Measurements from ENCODE around the gene NOS2. TPM values are rescaled to one million over a fixed set of nuclear protein-coding genes. Genes with fewer than 3 reads are reported as not detected.

Gene NOS2
- total RNA-seq, 1 experiment from 2014 or later: not detected

DNA sequence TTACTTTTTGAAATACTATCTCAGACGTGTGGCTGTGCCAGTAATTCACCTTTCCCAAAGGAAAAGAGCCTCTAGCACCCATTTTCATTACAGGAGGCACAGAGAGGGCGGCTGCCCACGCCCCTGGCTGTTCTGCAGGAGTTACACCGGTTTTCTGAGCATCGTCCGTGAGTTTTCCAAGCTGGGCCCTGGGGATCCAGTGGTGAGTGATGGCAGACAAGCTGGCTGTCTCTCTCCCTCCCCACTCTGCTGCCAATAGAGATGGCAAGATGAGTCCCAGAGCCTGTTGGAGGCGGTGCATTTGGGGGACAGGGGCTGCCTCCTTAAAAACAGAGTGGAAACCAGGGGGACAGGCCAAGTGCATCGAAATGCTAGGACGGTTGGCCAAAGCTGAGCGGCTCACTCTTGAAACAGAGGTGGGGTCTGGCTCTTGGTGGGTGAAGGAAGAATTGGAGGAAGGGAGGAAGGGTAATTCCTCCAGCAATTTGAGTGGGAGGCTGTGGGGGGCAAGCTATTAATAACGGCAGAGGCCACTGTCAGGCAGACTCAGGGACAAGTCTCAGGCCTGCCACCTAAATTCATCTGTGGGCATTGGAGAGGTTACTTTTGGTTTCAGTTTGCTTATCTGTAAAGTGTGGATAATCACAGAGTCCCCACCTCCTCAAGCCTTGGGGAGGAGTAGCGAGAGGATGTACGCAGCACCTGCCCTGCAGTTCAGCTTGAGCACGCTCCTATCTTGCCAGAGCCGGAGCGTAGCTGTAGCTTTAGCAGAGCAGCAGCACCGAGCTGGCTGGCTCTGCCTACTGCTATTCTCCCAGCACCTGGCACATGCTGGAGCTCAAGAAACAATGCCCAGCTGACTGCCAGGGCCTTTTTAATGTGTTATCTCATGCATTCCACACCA lies 7.5 kb upstream of the NOS2 start:
- no peak for DNase-seq
- peaks cover 3% of the 10 kb centered on the region; the same call in 1 of the 2 replicates for H3K27me3 ChIP-seq (ENCODE audit: insufficient read depth, low read depth)
- ChIA-PET CTCF (no interaction called here), POLR2A (ENCODE audit: unreplicated experiment) (no interaction called here)
- no peak overlapping the region for H3K4me3 ChIP-seq
- TF ChIP-seq, protein P1, sequence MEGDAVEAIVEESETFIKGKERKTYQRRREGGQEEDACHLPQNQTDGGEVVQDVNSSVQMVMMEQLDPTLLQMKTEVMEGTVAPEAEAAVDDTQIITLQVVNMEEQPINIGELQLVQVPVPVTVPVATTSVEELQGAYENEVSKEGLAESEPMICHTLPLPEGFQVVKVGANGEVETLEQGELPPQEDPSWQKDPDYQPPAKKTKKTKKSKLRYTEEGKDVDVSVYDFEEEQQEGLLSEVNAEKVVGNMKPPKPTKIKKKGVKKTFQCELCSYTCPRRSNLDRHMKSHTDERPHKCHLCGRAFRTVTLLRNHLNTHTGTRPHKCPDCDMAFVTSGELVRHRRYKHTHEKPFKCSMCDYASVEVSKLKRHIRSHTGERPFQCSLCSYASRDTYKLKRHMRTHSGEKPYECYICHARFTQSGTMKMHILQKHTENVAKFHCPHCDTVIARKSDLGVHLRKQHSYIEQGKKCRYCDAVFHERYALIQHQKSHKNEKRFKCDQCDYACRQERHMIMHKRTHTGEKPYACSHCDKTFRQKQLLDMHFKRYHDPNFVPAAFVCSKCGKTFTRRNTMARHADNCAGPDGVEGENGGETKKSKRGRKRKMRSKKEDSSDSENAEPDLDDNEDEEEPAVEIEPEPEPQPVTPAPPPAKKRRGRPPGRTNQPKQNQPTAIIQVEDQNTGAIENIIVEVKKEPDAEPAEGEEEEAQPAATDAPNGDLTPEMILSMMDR (conservative IDR thresholded peaks at IDR 0.05): no peak
- no peak for TF ChIP-seq EZH2 (IDR thresholded peaks at IDR 0.05; ENCODE audit: low read depth)
- no peaks in the 10 kb centered on the region for H3K79me2 ChIP-seq (ENCODE audit: low read depth)
- H3K4me1 ChIP-seq (replicated peaks; ENCODE audit: insufficient read depth): no peaks in the 10 kb centered on the region; the same call in 1 of the 2 replicates
- H3K27ac ChIP-seq: no peak overlapping the region
- H4K20me1 ChIP-seq (ENCODE audit: insufficient read depth): no peaks in the 10 kb centered on the region
- intact Hi-C loops (cut with micrococcal nuclease; ENCODE audit: unreplicated experiment): loop anchor here (5.0 kb wide), 3 partner anchors 179 to 609 kb away; no protein-coding TSS in a partner anchor
- H2AFZ ChIP-seq: no peak overlapping the region
- H3K36me3 ChIP-seq (ENCODE audit: low read depth): no peaks in the 10 kb centered on the region
- no peaks in the 10 kb centered on the region for H3F3A ChIP-seq (ENCODE audit: insufficient read depth, low read depth)
- H3K4me2 ChIP-seq: no peak overlapping the region
- no peaks in the 10 kb centered on the region for H3K9me3 ChIP-seq (ENCODE audit: insufficient read depth, low read depth)
- BruUV-seq (replicated peaks): no TSS peak
- no peaks in the 10 kb centered on the region for H3K9me2 ChIP-seq (ENCODE audit: insufficient read depth)

DNA sequence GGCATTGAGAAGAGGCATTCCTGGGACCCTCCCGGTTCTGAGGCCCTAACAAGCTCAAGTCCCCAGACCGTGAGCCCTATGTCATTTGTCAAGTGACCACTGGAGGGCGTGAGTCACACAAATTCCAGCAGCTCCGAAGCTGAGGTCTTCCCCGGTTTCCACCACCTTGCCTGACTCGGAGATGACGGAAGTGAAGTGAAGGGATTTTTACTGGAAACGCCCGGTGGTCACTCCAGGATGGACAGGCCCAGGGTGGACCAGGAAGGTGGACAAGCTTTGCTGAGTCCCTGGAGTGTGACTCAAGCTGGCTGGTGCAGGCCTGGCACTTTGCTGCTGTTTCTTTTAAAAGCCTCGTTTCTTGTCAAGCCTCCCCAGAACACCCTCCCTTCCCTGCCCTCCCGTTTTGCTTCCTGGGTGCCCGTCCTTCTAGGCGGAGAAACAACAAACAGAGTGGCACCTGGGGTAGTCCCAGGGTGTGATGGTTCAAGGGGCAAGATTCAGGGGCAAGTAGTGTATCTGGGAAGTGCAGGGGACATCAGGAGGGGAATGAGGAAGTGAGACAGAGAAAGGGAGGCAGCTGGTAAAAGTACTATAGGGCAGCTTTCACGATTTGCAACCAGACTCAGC lies 5.3 kb upstream of the NOS2 start:
- peak overlapping the region; percentile 89 for H2AFZ ChIP-seq
- H3K4me3 ChIP-seq: peak overlapping the region; percentile 18; the same call in 1 of the 2 replicates
- no peak overlapping the region for H3K27ac ChIP-seq
- H3K79me2 ChIP-seq (ENCODE audit: low read depth): no peaks in the 10 kb centered on the region
- CTCF ChIA-PET: interaction anchor here (0.5 to 2.5 kb wide), 16 partner anchors 37 to 886 kb away, joined by 3 to 18 read pairs (median 5); partner anchors contain the start of gene TNFAIP1
- peak; percentile 75 to 81 for DNase-seq
- BruUV-seq (replicated peaks): no TSS peak
- intact Hi-C loops (cut with micrococcal nuclease; ENCODE audit: unreplicated experiment): loop anchor here (1.0 to 5.0 kb wide), 5 partner anchors 75 to 612 kb away; partner anchors contain the start of gene LYRM9
- H3K27me3 ChIP-seq (ENCODE audit: insufficient read depth, low read depth): peaks cover 3% of the 10 kb centered on the region; the same call in 1 of the 2 replicates
- no peaks in the 10 kb centered on the region for H3K9me3 ChIP-seq (ENCODE audit: insufficient read depth, low read depth)
- no peaks in the 10 kb centered on the region for H3K36me3 ChIP-seq (ENCODE audit: low read depth)
- H3F3A ChIP-seq (ENCODE audit: insufficient read depth, low read depth): no peaks in the 10 kb centered on the region
- no peaks in the 10 kb centered on the region for H4K20me1 ChIP-seq (ENCODE audit: insufficient read depth)
- H3K4me2 ChIP-seq: peak overlapping the region; percentile 74
- POLR2A ChIA-PET (ENCODE audit: unreplicated experiment): interaction anchor here (0.7 kb wide), 1 partner anchor 110 kb away, joined by 3 read pairs; no protein-coding TSS in a partner anchor
- TF ChIP-seq, protein P1 (conservative IDR thresholded peaks at IDR 0.05): peak; percentile 85
- TF ChIP-seq EZH2 (IDR thresholded peaks at IDR 0.05; ENCODE audit: low read depth): no peak
- no peaks in the 10 kb centered on the region; the same call in 1 of the 2 replicates for H3K4me1 ChIP-seq (replicated peaks; ENCODE audit: insufficient read depth)
- H3K9me2 ChIP-seq (ENCODE audit: insufficient read depth): no peaks in the 10 kb centered on the region

DNA sequence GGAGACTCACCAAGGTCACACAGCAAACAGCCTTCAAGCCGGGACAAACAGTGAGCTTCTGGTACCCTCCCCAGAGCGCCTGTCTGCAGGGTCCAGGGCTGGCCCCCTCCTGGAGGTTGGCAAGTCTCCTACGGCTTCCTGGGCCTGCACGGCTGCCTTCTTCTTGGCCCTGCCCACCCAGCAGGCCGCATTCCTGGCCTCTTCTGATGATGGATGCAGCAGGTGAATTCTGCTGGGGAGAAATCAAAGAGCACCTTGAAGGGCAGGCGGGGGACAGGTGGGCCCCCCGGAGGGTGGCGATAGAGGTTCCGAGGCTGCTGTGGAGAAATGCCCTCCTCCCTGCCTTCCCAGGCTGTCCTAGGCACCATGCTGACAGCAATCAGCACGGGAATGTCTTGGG lies 3.8 kb upstream of the NOS2 start:
- Histone ChIP-seq H3K4me1 (replicated peaks; ENCODE audit: insufficient read depth) (no peaks in the 10 kb centered on the region; the same call in 1 of the 2 replicates), H3K9me2 (ENCODE audit: insufficient read depth) (no peaks in the 10 kb centered on the region), H3K27me3 (ENCODE audit: insufficient read depth, low read depth) (peaks cover 5% of the 10 kb centered on the region), H3K79me2 (ENCODE audit: low read depth) (no peaks in the 10 kb centered on the region), H3K36me3 (ENCODE audit: low read depth) (no peaks in the 10 kb centered on the region), H3F3A (ENCODE audit: insufficient read depth, low read depth) (no peaks in the 10 kb centered on the region), H3K4me3 (no peak overlapping the region), H3K27ac (no peak overlapping the region), H3K9me3 (ENCODE audit: insufficient read depth, low read depth) (no peaks in the 10 kb centered on the region), H2AFZ (no peak overlapping the region), H3K4me2 (no peak overlapping the region), H4K20me1 (ENCODE audit: insufficient read depth) (no peaks in the 10 kb centered on the region)
- TF ChIP-seq, protein P1 (conservative IDR thresholded peaks at IDR 0.05): no peak
- no peak for TF ChIP-seq EZH2 (IDR thresholded peaks at IDR 0.05; ENCODE audit: low read depth)
- CTCF ChIA-PET: interaction anchor here (0.6 to 2.5 kb wide), 2 partner anchors 76 to 626 kb away, joined by 3 to 18 read pairs; no protein-coding TSS in a partner anchor
- intact Hi-C loops (cut with micrococcal nuclease; ENCODE audit: unreplicated experiment): no loop called here
- DNase-seq: no peak
- POLR2A ChIA-PET (ENCODE audit: unreplicated experiment): no interaction called here
- BruUV-seq (replicated peaks): no TSS peak

Measured in PC-9 (cell line).